HepG2 (cell line): Measurements from ENCODE around the gene HBA2. TPM values are rescaled to one million over a fixed set of nuclear protein-coding genes. Genes with fewer than 3 reads are reported as not detected.
"Not testable (repeated sequence)": the region's sequence is repeated elsewhere in the genome, so short reads cannot be mapped to it uniquely, and the experiment has no call there.

Source experiments
- ATAC-seq: fragments of 200-7000 bp; cut with Tn5 transposase; 3 replicates; pipeline ENCODE4 v1.9.1; 2020; ENCODE audit warnings: mild to moderate bottlenecking, moderate library complexity
- BruUV-seq: library from RNA; stranded (reverse); fragments of 400-500 nt; replicated peaks from 2 replicates; lab custom pipeline; 2021; lab: Mats Ljungman, UMichigan
- CTCF ChIA-PET: fragments of 300-600 bp; formaldehyde crosslinking; extraction: SDS; loops from one replicate; lab custom pipeline; 2021; ENCODE audit warnings: low total read pairs, inconsistent platforms, low intra/inter-chr PET ratio; lab: Yijun Ruan, JAX
- POLR2A ChIA-PET: fragments of 350-600 bp; sonication (Branson Sonifier 250); formaldehyde crosslinking; loops from one replicate; lab custom pipeline; 2020; ENCODE audit warnings: antibody characterized with exemption, inconsistent platforms; lab: Yijun Ruan, JAX
- DNase-seq: peaks from one replicate; pipeline ENCODE4 v3.0.0-alpha.2; 2015; ENCODE audit warnings: low spot score
- FAIRE-seq: peaks from 3 replicates; lab custom pipeline; 2011; peaks lifted over from hg19 to GRCh38; lab: Jason Lieb, UNC
- H2AFZ ChIP-seq: one replicate; pipeline ENCODE4 v1.6.1; 2011; ENCODE audit warnings: low read length, inconsistent platforms
- H3K27ac ChIP-seq: fragments of 300-600 bp; 3 replicates; pipeline ENCODE4 v1.8.0; 2011; ENCODE audit warnings: mixed run types, mild to moderate bottlenecking, mixed read lengths, low read length, inconsistent platforms; ENCODE audit not compliant: insufficient read depth; ENCODE audit errors: extremely low read length
- H3K27me3 ChIP-seq, 2 experiments: fragments of 200-600 bp in 1 of 2; 2 replicates in 1 of 2; 3 replicates in 1 of 2; pipeline versions ENCODE4 v1.6.0 to v1.8.0; 2011; ENCODE audit warnings: low read length in 2 of 2, mild to moderate bottlenecking in 2 of 2, moderate library complexity in 2 of 2, inconsistent platforms in 1 of 2; ENCODE audit not compliant: insufficient read depth in 2 of 2, control insufficient read depth in 1 of 2
- H3K36me3 ChIP-seq, 2 experiments: fragments of 200-600 bp in 1 of 2; replicated peaks in 1 of 2; 2 replicates in 1 of 2; 3 replicates in 1 of 2; pipeline versions ENCODE4 v1.5.1 to v1.8.0; 2011; ENCODE audit warnings: low read length in 2 of 2, inconsistent platforms in 1 of 2; ENCODE audit not compliant: insufficient read depth in 2 of 2, control insufficient read depth in 1 of 2
- H3K4me1 ChIP-seq: 2 replicates; pipeline ENCODE4 v1.5.1; 2012; ENCODE audit warnings: low read length, inconsistent platforms; ENCODE audit not compliant: insufficient read depth
- H3K4me2 ChIP-seq: 2 replicates; pipeline ENCODE4 v1.6.0; 2011; ENCODE audit warnings: low read depth, low read length, inconsistent platforms
- H3K4me3 ChIP-seq, 3 experiments: fragments of 200-600 bp in 1 of 3; sonication (generic), shearing (Covaris generic) in 1 of 3; replicated peaks in 1 of 3; 2 replicates each; pipeline ENCODE4 v1.5.1; 2011 to 2016; ENCODE audit warnings: low read length in 3 of 3, inconsistent platforms in 2 of 3, low read depth in 2 of 3, mild to moderate bottlenecking in 2 of 3, control low read depth in 1 of 3, mixed read lengths in 1 of 3; ENCODE audit not compliant: insufficient read depth in 1 of 3
- H3K79me2 ChIP-seq: one replicate; pipeline ENCODE4 v1.6.1; 2011; ENCODE audit warnings: low read length, inconsistent platforms; ENCODE audit not compliant: insufficient read depth
- H3K9ac ChIP-seq: 2 replicates; pipeline ENCODE4 v1.6.0; 2011; ENCODE audit warnings: mild to moderate bottlenecking, low read depth, low read length, inconsistent platforms; ENCODE audit not compliant: insufficient read depth
- H3K9me3 ChIP-seq: 2 replicates; pipeline ENCODE4 v1.5.1; 2012; ENCODE audit warnings: mild to moderate bottlenecking, low read length
- H4K20me1 ChIP-seq: 2 replicates; pipeline ENCODE4 v1.6.0; 2011; ENCODE audit warnings: inconsistent platforms, mild to moderate bottlenecking, low read length, moderate library complexity; ENCODE audit not compliant: insufficient read depth
- KDM2A ChIP-seq: sonication (generic); formaldehyde crosslinking; IDR thresholded peaks from 2 replicates; pipeline ENCODE4 v1.4.0; 2020; ENCODE audit warnings: low read depth, missing genetic modification reagents, borderline replicate concordance
- WGBS: methylation state at CpG from one replicate; pipeline ENCODE4 v1.1.6; 2017; ENCODE audit warnings: low lambda C conversion rate; 5-methylcytosine and 5-hydroxymethylcytosine counted together
- in situ Hi-C: cut with HindIII; loops from 2 replicates; pipeline ENCODE4 v1.10.0; 2017; ENCODE audit warnings: low pct_unique_long_range_greater_than_20kb; ENCODE audit not compliant: extremely low pct_ligation_motif_present
- intact Hi-C: fragments of 100-400 bp; cut with micrococcal nuclease; formaldehyde crosslinking; loops from one replicate; pipeline ENCODE4 v1.10.0; 2022; ENCODE audit not compliant: unreplicated experiment
- polyA plus RNA-seq, 8 experiments: library from polyadenylated mRNA; depleted of rRNA in 3 of 8; stranded (reverse) in 7 of 8; unstranded in 1 of 8; fragments of >200 nt; fragmentation: Illumina TruSeq in 4 of 8; extraction: Trizol in 4 of 8; gene quantifications; 2 replicates each; pipeline versions ENCODE4 v1.2.1 to v1.2.3, GENCODE V29; 2011 to 2016; ENCODE audit warnings: low read depth in 4 of 8, missing spikeins in 1 of 8, mixed read lengths in 1 of 8; ENCODE audit not compliant: insufficient read depth in 1 of 8
- total RNA-seq, 5 experiments: library from RNA; depleted of rRNA; stranded (reverse); fragments of >200 nt; fragmentation: Illumina TruSeq; extraction: Trizol; gene quantifications; 2 replicates each; pipeline ENCODE4 v1.2.3, GENCODE V29; 2016; ENCODE audit warnings: low read depth in 1 of 5
- TF ChIP-seq, protein P1 (sequence below): sonication (generic); formaldehyde crosslinking; IDR thresholded peaks from 2 replicates; pipeline ENCODE4 v1.4.0; 2020; ENCODE audit warnings: missing genetic modification reagents
- TF ChIP-seq, protein P2 (sequence below): sonication (generic); formaldehyde crosslinking; conservative IDR thresholded peaks from 2 replicates; pipeline ENCODE4 v1.8.1; 2023; ENCODE audit warnings: missing genetic modification reagents
- TF ChIP-seq, protein P3 (sequence below): sonication (generic); formaldehyde crosslinking; IDR thresholded peaks from 2 replicates; pipeline ENCODE4 v1.4.0; 2020; ENCODE audit warnings: missing genetic modification reagents

The HBA2 gene
- total and polyA plus RNA-seq, 2 of the 13 experiments (the other 11 are each of a cell fraction or from before 2014, with no cell fraction given), result not detected

DNA sequence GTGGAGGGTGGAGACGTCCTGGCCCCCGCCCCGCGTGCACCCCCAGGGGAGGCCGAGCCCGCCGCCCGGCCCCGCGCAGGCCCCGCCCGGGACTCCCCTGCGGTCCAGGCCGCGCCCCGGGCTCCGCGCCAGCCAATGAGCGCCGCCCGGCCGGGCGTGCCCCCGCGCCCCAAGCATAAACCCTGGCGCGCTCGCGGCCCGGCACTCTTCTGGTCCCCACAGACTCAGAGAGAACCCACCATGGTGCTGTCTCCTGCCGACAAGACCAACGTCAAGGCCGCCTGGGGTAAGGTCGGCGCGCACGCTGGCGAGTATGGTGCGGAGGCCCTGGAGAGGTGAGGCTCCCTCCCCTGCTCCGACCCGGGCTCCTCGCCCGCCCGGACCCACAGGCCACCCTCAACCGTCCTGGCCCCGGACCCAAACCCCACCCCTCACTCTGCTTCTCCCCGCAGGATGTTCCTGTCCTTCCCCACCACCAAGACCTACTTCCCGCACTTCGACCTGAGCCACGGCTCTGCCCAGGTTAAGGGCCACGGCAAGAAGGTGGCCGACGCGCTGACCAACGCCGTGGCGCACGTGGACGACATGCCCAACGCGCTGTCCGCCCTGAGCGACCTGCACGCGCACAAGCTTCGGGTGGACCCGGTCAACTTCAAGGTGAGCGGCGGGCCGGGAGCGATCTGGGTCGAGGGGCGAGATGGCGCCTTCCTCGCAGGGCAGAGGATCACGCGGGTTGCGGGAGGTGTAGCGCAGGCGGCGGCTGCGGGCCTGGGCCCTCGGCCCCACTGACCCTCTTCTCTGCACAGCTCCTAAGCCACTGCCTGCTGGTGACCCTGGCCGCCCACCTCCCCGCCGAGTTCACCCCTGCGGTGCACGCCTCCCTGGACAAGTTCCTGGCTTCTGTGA is 4.1 kb downstream of the HBA2 start, which contains the start of gene HBA1:
TSS of gene HBA1 (plus strand) at position 204 of the 906 bp plus-strand sequence. CDS start at position 241, 37 bp downstream.
- H2AFZ ChIP-seq, ATAC-seq, H3K36me3 ChIP-seq, BruUV-seq, POLR2A ChIA-PET, DNase-seq, H3K79me2 ChIP-seq, CTCF ChIA-PET, H3K4me3 ChIP-seq, in situ Hi-C loops, H3K27ac ChIP-seq, H3K9ac ChIP-seq, H3K9me3 ChIP-seq, FAIRE-seq, H4K20me1 ChIP-seq, intact Hi-C loops: not testable (repeated sequence)
- Histone ChIP-seq H3K4me2 (peak within 1 kb of the TSS; percentile 6; the same call in 1 of the 2 replicates), H3K4me1 (peaks cover 28% of the 10 kb centered on the region), H3K27me3 (peaks cover 0 to 18% of the 10 kb centered on the region in 2 experiments; a peak in 4 of 5 replicates)
- TF ChIP-seq KDM2A (CRISPR knock-in tag), result peak; percentile 28; the same call in 1 of the 2 replicates
- TF ChIP-seq, protein P1, sequence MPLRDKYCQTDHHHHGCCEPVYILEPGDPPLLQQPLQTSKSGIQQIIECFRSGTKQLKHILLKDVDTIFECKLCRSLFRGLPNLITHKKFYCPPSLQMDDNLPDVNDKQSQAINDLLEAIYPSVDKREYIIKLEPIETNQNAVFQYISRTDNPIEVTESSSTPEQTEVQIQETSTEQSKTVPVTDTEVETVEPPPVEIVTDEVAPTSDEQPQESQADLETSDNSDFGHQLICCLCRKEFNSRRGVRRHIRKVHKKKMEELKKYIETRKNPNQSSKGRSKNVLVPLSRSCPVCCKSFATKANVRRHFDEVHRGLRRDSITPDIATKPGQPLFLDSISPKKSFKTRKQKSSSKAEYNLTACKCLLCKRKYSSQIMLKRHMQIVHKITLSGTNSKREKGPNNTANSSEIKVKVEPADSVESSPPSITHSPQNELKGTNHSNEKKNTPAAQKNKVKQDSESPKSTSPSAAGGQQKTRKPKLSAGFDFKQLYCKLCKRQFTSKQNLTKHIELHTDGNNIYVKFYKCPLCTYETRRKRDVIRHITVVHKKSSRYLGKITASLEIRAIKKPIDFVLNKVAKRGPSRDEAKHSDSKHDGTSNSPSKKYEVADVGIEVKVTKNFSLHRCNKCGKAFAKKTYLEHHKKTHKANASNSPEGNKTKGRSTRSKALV (CRISPR knock-in tag), result 0 out of 2 replicates have a peak, but pooled peaks have one; percentile 32
- WGBS, result 11% methylated on average over 12 of the region's 88 CpGs

DNA sequence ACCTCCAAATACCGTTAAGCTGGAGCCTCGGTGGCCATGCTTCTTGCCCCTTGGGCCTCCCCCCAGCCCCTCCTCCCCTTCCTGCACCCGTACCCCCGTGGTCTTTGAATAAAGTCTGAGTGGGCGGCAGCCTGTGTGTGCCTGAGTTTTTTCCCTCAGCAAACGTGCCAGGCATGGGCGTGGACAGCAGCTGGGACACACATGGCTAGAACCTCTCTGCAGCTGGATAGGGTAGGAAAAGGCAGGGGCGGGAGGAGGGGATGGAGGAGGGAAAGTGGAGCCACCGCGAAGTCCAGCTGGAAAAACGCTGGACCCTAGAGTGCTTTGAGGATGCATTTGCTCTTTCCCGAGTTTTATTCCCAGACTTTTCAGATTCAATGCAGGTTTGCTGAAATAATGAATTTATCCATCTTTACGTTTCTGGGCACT is 4.7 kb downstream of the HBA2 start:
- Histone ChIP-seq H3K4me2 (peak overlapping the region; percentile 6; the same call in 1 of the 2 replicates), H3K4me1 (peaks cover 28% of the 10 kb centered on the region), H4K20me1 (0 out of 2 replicates have a peak, but pooled peaks cover 6% of the 10 kb centered on the region), H3K9me3 (no peaks in the 10 kb centered on the region), H3K9ac (no peak overlapping the region), H3K27me3 (peaks cover 0 to 18% of the 10 kb centered on the region in 2 experiments; a peak in 4 of 5 replicates), H3K4me3 (no peak overlapping the region; a peak in 1 of 6 replicates), H3K27ac (no peak overlapping the region), H3K36me3 (no peaks in the 10 kb centered on the region), H3K79me2 (no peaks in the 10 kb centered on the region), H2AFZ (no peak overlapping the region)
- 20% methylated on average over 11 of the region's 13 CpGs for WGBS
- ChIA-PET POLR2A (no interaction called here), CTCF (no interaction called here)
- ATAC-seq (no peak), FAIRE-seq (no peak), DNase-seq (no peak)
- TF ChIP-seq, protein P2, sequence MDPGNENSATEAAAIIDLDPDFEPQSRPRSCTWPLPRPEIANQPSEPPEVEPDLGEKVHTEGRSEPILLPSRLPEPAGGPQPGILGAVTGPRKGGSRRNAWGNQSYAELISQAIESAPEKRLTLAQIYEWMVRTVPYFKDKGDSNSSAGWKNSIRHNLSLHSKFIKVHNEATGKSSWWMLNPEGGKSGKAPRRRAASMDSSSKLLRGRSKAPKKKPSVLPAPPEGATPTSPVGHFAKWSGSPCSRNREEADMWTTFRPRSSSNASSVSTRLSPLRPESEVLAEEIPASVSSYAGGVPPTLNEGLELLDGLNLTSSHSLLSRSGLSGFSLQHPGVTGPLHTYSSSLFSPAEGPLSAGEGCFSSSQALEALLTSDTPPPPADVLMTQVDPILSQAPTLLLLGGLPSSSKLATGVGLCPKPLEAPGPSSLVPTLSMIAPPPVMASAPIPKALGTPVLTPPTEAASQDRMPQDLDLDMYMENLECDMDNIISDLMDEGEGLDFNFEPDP, result no peak
- TF ChIP-seq, protein P3, sequence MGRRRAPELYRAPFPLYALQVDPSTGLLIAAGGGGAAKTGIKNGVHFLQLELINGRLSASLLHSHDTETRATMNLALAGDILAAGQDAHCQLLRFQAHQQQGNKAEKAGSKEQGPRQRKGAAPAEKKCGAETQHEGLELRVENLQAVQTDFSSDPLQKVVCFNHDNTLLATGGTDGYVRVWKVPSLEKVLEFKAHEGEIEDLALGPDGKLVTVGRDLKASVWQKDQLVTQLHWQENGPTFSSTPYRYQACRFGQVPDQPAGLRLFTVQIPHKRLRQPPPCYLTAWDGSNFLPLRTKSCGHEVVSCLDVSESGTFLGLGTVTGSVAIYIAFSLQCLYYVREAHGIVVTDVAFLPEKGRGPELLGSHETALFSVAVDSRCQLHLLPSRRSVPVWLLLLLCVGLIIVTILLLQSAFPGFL (CRISPR knock-in tag), result no peak
- TF ChIP-seq KDM2A (CRISPR knock-in tag), result peak; percentile 5; the same call in 1 of the 2 replicates
- intact Hi-C loops (no loop called here), in situ Hi-C loops (no loop called here)
- BruUV-seq, result no TSS peak
